CD4-positive, alpha-beta T cell treated with Interleukin-1 beta for 1 hour (primary cell): ENCODE measurements around the gene KDM4B.

Source experiments
- DNase-seq, 2 donors: peaks; one replicate each; pipeline ENCODE4 v3.0.0-alpha.2; 2020 to 2022

KDM4B gene

DNA sequence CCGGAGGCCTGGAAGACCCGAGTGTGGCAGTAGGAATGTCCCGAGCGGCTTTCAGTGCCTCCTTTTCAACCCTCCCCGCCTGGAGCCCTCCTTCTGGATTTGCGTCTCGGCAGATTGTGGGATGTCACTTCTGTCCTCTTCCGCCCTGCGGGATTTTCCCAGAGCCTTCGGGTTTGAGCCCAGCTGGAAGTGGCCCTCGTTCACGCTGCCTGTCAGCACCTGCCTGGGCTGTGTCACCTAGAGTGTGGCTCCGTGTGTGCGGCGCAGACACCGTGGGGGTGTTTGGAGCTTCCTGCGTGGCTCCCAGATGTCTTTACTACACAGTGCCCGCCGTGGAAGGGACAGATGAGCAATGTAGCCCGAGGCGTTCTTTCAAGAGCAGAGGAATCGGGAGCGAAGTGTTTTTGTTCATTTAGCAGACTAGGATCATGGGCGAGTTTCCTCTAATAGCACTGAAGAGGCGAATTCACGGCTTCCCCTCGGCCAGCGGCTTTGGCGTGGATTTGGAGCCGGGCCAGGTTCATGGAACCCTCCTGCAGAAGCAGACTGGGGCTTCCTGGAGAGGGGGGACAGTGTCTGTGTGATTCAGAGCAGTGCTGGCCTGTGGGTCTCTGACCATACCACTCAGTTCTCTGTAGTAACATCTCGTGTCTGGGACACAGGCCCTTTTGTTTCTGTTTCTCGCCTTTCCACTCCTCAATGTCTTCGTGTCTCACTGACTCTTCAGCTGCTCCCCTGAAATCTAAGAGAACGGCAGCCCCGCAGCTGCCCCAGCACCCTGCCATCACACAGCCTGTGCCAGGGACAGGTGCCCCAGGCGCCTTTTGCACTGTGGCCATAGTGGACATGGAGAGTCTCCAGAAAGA is 68.0 kb downstream of the KDM4B start:
- no peak for DNase-seq

DNA sequence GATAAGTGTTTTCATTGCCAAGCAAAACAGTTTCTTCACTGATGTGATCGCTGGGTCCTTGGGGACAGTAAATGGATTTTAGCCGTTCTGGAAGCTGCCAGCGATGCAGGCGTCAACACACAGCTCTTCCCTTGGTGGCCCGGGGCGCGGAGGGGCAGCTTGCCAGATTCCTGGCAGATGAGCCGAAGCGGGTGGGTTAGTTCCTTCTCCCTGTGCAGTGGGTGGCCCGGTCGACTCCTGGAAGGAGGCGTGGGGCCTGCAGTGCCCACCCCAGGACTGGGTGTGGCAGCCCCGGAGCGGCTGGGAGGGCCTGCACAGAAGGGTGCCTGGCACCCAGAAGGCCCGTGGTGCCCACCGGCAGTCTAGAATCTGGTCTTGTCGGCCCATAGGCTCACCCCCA is 69.0 kb downstream of the KDM4B start:
- no peak for DNase-seq

DNA sequence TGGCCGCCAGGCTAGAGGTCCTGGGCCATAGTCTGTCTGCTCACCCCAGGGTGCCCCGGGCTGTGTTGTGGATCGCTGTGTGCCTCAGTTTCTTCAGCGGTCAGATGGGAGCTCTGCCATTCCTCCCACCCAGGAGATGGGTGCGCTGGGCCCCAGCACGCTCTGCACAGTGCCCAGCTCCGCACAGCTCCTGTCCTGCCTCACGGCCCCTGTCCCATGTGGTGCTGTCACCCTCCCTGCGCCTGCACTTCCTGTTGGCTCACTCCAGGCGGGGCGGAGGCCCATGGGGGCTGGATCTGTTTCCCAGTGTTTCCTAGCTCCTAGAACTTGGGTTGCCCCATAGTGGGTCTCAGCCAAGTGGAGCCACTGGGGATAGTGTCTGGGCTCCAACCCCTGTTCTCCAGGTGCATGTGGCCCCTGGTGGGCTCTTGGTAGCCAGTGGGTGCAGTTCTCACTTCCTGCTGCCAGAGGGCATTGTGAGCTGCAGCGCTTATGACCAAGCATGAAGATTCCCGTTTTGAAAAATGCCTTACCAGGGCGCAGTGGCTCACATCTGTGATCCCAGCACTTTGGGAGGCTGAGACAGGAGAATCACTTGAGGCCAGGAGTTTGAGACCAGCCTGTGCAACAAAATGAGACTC is 69.8 kb downstream of the KDM4B start:
- no peak for DNase-seq

DNA sequence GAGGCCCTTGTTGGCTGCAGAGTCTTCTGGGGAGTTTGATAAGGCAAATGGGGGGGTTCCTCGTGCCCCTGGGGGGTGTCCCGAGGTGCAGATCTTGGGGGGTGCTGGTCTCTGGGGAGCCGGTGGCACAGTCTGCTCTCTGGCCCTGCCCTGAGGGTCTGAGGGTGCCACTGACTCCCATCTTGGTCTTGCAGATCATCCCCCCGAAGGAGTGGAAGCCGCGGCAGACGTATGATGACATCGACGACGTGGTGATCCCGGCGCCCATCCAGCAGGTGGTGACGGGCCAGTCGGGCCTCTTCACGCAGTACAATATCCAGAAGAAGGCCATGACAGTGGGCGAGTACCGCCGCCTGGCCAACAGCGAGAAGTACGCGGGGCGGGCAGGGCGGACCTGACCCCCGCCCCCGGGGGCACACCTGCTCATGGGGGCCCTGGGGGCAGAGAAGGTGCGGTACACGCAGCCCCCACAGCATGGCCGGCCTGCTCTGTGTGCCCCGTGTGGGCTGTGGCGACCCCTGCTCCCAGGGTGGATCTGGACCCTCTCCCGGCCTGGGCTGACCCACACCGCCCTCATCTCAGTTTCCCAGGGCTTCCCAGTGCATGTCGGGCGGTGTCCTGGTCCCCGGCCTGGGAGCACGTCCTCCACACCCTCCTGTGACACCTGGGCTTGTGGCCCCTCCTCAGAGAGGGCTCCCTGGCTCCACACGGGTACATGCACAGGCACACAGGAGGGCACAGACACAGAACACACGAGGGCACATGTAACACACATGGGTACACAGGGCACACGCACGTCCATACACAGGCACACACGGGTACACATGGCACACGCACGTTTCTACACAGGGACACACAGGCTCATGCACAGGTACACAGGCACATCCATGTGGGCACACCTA is 71.0 kb downstream of the KDM4B start:
- DNase-seq: no peak

DNA sequence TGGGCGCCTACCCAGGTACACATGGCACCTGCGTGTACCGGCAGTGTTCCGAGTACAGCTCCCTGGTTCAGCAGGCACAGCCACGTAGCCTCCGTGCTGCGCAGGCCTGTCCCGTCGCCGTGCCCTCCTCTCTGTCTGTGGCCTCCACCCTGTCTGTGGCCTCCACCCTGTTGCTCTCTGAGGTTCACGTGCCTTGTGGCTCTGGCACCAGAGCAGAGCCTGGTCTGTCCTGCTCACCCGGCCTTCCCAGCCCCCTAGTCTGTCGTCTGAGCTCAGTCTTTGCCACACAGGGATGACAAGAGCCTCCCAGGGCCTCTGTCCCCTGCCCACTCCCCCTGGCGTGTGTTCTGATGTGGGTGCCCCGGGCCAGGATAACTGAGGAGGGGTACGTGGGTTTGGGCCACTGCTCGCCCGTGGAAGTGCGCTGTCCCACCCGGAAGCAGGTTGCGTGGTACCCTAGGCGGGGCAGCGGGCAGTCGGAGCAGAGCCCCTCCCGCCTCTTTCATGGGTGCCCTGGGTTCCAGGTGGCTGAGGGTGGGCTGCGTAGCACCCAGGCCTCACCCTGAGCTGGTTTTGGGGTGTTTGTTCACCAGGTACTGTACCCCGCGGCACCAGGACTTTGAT is 71.7 kb downstream of the KDM4B start:
- no peak for DNase-seq

DNA sequence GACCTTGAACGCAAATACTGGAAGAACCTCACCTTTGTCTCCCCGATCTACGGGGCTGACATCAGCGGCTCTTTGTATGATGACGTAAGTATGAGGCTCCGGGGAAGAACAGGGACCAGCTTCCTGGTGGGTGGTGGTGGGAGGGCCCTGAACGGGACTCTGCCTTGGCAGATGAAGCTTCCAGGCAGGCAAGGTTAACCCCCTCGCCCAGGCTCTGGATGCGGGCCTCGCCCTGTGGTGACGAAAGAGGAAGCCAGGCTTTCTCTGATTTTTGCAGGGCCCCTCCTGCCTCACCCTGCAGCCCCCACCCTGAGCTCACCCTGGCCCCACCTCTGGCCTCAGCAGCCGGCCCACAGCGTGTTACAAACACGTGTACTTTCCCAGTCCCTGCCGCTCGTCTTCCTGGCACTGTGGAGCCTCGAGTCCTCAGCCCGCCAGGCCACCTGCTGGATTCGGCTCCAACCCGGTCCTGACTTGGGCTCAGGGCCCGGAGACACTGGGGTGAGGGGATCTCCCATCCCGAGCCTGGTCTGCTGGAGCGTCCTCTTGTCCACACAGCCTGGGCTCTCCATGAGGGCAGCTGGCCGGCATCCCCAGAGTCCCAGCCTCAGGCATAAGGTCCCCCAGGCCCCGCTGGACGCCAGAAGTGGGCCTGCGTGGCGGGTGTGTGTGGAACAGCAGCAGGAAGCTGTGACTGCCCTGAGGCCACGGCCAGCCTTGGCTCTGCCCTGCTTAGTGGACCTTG is 72.4 kb downstream of the KDM4B start:
- no peak for DNase-seq

DNA sequence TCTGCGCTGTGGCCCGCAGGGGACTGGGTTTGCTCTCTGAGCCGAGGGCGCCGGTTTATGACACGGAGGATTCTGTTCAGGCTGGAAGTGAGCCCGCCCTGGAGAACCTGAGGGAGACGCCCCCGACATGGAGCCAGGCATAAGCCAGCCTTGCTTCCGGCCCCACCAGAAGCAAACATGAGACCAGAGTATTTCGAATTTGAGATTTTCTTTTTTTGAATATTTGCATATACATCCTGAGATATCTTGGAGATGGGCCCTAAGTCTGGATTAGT is 72.9 kb downstream of the KDM4B start:
- no peak for DNase-seq

DNA sequence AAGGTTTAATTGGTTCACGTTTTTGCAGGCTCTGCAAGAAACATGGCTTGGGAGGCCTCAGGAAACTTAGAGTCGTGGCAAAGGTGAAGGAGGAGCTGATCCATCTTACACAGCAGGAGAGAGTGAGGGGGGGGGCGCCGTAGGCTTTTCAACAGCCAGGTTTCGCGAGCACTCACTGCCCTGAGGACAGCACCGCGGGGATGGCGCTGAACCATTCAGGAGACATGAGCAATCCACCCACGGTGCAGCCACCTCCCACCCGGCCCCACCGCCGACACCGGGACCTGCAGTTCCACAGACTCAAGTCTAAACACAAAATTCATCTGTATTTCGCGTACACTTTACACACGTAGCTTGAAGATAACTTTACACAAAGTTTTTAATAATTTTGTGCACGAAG is 73.6 kb downstream of the KDM4B start:
- DNase-seq: no peak

DNA sequence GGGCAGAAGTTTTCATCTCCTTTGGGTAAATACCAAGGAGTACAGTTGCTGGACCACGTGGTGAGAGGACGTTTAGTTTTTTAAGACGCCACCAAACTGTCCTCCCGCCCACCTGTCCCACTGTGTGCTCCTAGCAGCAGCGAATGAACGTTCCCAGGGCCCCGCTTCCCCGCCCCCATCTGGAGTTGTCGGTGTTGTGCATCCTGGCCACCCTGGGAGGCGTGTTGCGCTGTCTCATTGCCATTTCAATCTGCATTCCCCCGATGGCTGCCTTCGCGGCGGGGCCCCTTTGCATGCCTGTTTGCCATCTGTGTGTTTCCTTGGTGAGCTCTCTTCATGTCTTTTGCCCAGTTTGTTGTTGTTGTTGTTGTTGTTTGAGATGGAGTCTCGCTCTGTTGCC is 76.1 kb downstream of the KDM4B start:
- no peak for DNase-seq

DNA sequence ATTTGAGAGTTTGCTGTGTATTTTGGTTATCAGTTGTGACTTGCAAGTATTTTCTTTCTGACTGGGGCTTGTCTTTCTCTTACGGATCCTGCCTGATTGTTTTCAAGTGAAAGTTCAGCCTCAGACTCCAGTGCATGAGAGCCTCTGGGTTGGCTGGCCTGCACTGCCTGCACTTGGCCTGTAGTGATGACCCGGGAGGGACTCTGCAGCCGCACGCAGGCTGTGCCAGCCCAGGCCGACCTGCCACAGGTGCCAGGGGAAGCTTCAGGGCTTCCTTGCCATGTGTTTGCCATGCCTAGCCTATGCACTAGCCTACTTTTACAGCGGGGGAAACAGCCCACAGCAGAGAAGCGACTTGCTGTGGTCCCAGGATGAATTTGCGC is 77.0 kb downstream of the KDM4B start:
- no peak for DNase-seq

DNA sequence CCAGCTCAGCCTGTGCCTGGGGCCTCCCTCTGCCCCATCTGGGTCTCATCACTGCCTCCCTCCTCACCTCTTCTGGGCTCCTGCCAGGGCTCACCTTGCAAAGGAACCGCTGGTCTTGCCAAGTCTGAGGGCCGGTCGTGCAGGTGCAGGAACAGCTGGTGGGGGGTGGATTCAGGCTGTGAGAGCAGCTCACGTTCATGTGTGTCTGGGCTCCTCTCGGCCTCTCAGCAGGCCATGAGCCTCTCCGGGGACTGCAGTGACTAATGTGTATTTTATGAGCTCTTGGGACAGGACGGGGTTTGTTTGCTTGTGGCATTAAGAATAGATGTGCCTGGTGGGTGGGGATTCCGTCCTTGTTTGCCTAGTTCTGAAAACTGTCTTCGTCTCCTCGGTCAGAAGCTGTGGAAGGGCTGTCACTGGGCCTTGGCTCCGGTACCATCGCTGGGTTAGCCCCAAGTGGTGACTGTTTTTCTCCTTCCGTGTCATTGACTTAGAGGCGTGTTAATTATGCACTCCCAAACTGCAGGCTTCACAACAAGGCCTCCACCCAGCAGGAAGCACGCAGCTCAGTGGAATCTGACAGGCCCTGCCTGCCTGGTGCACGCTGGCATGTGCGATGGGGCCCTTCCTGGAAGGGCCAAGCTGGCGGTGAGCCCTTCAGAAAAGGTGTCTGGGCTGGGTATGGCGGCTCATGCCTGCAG is 77.6 kb downstream of the KDM4B start:
- DNase-seq: no peak

DNA sequence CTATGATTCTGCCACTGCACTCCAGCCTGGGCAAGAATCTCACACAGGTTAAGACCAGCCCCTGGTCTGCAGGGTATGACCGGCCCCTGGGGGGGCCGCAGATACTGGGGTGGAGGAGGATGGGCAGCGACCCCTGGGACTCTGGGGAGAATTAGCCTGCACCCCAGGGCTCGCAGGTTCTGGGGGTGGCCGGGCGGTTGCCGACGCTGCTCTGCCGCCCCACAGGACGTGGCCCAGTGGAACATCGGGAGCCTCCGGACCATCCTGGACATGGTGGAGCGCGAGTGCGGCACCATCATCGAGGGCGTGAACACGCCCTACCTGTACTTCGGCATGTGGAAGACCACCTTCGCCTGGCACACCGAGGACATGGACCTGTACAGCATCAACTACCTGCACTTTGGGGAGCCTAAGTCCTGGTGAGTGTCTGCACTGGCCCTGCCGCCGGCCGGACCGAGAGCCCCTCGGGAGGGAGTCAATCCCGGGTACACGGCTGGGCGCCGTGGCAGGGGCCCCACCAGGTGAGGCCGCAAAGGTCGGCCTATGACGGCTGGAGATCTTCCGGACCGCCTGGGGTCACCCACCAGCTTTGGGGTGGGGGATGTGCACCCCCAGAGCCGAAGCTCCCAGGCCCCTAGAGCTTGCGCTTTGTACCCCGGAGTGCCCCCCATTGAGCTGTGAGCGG is 78.5 kb downstream of the KDM4B start:
- DNase-seq: no peak

DNA sequence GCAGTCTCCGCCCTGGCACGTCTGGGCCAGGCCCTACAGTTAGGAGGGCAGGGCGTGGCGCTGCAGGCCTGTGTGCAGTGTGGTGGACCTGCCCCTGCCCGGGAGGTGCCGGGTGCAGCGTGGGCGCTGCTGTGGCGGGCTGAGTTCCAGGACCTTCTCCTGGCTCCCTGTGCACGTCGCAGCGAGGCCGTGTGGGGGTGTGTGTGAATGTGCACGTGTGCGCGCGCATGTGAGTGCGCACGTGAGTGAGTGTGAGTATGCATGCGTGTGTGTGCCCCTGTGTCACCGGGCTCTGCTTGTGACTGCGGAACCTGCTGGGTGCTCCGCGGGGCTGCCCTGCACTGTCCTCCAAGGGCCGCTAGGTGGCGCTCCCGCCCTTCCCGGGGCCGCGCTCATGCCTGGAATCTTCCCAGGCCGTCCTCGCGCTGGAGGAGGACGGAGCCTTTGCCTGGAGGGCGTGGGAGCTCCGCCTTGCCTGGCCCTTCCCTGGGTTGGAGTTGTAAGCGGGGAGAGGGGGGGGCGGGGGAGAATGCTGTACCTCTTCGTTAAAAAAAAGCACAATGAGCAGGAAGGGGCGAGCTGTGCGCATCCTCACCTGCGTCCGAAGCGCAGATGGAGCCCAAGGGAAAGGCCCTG is 79.3 kb downstream of the KDM4B start:
- DNase-seq: peak; percentile 47 to 53

DNA sequence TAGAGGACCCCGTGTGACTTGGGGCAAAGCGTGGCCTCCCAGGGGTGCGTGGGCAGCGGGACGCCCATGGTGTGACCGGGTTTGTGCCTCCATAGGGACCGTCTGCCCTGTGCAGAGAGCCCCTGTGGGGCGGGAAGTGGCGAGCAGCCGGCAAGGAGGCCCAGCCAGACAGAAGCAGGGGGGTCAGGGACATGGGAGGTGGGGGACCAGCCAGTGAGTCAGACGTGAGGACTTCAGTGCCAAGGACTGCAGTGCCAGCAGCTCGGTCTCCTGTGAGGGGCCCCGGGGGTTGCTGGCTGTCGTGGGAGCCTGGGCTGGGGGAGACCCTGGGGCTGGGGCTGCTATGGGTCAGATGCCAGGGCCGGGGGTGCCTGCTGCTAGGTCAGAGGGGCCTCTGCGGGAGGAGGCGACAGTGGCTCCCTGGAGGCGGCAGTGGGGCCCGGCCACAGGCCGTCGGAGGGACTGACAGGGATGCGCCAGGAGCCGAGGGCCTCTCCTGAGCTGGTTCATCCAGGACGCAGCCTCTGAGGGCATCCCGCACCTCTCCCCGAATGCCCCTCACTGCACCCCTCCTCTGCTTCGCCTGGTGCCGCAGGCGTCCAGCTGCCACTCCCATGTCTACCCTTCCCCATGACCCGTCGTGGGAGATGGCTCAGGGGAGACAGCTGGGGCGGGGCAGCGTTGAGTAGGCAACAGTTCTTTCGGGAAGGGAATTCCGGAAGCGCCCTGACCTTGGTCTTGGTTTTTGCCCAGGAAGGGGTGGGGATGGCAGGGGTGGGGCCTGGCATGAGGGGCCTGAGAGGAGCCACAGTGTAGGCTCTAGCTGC is 80.0 kb downstream of the KDM4B start:
- no peak for DNase-seq

DNA sequence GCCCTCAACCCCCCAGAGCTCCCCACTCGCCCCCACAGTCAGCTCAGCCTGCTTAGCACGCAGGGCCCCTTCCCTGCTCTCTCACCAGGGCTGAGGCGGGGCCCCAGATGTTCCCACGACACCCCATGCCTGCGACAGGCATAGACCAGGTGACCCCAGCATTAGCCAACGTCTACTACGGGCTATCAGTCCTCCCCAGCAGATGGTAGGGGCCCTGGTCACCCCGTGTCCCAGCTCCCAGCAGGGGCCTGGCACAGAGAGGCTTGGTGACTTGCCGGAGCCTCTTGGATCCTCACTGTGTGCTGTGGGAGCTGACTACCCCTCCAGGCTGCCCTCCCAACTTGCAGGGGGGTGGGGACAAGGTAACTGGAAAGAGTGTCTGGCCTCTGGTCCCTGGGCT is 80.6 kb downstream of the KDM4B start:
- no peak for DNase-seq

DNA sequence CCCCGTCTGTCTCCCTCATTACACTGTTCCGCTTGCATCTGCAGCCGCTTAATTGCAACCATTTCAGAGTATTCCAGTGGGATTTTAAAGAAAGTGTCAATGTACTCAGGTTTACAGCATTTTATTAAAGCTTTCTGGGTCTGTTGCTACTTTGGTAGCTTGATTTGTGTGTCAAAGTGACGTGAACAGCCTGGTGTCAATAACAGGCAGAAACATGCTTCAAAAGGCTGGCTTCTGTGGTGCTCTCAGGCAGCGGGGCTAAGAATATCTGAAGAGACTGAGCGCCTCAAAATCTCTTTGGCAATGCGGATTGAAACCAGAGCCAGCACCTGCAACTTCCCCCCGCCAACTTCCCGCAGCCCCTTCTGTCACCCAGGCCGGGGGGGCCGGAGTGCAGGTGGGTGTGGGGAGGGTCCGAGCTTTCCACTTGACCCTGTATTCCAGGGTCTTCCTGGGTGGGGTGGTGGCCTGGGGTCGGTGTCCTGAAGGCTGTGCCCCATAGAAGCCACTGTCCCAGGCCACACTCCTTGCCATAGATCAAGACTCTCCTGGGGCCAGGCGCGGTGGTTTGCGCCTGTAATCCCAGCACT is 81.2 kb downstream of the KDM4B start:
- no peak for DNase-seq

DNA sequence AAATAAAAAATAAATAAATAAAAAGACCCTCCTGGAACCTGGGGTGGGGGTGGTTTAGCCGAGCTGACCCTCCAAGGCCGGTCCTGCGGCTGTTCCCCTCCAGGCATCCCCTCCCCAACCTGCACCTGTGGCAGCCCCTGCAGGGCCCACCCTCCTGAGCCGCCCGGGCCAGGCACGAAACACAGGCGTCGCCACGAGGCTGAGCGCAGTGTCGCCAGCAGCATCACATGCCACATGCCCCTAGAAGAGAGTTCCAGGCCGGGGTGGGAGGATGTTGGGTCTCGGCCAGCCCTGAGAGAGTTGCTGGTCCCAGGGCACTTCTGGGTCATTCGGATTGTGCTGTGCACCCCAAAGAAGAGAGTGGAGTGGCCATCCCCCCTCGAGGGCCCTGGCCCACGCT is 82.0 kb downstream of the KDM4B start:
- no peak for DNase-seq

DNA sequence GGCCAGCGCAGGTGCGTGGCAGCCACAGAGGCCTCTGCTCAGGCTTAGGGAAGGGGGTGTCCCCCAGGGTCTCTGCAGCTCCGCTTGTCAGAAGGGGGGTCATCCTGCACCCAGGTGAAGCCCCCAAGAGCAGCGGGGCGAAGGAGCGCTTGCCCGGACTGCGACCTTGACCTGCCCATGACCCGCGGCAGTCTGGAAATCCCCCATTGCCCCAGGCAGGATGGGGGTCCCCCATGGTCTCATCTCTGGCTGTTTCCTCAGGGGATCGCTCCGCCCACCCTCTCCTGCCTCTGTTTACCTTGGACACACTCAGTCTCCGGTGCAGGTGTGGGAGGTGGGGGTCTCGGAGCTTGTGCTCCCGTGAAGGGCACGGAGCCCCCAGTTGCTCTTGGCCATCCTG is 82.7 kb downstream of the KDM4B start:
- no peak for DNase-seq

DNA sequence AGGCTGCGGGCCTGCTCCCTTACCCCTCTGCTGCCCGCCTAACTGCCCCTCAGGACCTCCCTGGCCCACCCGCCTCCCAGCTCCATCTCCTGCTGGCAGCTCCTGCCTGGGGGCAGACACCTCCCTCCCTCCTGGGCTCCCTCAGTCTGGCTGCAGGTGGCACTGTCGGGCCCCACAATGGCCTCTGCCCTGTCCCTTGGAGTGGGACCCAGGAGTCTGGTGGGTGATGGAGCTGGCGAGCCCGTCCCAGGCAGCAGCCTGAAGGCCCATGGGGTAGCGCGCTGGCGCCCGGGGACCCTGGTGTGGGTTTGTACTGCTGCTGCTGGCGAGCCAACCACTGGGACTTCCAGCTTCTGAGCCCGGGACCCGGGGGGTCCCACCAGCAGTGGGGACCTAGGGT is 83.6 kb downstream of the KDM4B start:
- DNase-seq: no peak
